ENCODE results near the gene SOWAHB.
A peak's percentile ranks its signal among the peaks of the same experiment; 100 is the strongest.

The SOWAHB gene

DNA sequence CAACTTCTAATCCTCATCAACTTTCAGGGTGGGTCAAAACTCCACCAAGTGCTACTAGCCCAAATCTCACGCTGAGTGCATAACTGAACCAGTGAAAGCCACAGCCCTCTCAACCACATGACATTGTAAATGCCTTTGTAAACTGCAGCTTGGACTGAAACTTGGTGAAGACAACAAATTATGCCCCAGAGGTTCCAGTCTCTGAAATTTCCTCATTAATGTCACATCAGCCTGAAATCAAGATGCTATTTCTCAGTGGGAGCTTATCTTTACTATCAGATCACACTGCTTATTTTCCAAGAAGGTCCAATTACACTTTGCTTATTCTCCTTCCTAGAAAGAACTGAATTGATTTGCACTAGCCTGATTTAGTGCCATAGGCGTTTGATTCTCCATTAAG is 46.6 kb downstream of the SOWAHB start:
- TF ChIP-seq, protein P1, sequence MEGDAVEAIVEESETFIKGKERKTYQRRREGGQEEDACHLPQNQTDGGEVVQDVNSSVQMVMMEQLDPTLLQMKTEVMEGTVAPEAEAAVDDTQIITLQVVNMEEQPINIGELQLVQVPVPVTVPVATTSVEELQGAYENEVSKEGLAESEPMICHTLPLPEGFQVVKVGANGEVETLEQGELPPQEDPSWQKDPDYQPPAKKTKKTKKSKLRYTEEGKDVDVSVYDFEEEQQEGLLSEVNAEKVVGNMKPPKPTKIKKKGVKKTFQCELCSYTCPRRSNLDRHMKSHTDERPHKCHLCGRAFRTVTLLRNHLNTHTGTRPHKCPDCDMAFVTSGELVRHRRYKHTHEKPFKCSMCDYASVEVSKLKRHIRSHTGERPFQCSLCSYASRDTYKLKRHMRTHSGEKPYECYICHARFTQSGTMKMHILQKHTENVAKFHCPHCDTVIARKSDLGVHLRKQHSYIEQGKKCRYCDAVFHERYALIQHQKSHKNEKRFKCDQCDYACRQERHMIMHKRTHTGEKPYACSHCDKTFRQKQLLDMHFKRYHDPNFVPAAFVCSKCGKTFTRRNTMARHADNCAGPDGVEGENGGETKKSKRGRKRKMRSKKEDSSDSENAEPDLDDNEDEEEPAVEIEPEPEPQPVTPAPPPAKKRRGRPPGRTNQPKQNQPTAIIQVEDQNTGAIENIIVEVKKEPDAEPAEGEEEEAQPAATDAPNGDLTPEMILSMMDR (IDR thresholded peaks at IDR 0.05; ENCODE audit: low read depth, low read length), result no peak
- DNase-seq (ENCODE audit: extremely low read depth, low read depth), result no peak

DNA sequence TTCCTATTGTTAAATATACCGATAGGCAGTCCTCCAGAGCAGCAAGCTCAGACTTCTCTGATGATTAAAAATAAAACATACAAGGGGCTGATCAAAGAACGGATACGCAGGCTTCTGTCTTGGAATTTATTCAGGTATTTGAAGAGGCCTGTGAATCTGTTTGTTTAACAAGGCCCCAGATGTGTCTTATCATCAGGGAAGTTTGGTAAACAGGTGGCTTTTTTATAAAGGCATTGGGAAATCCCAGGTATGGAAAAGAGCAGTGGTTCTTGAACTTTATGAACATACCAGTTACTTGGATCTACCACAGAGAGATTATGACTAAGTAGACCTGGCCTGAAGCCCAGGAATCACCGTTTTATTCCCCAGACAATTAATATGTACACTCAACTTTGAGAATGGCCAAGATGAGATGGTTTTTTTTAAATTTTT is 47.9 kb downstream of the SOWAHB start:
- TF ChIP-seq, protein P1 (IDR thresholded peaks at IDR 0.05; ENCODE audit: low read depth, low read length), result no peak
- DNase-seq (ENCODE audit: extremely low read depth, low read depth), result peak; percentile 52

Data from AG09319 (cell line).